Calu3 (cell line): ENCODE data around the gene SLC38A6. TPM values are rescaled to one million over a fixed set of nuclear protein-coding genes. Genes with fewer than 3 reads are reported as not detected.

ENCODE experiments used
- BruUV-seq: library from RNA; stranded (reverse); fragments of 400-500 nt; replicated peaks from 2 replicates; lab custom pipeline; 2021; lab: Mats Ljungman, UMichigan
- CTCF ChIA-PET: fragments of 300-600 bp; sonication (Branson Sonifier 250); formaldehyde crosslinking; loops from one replicate; lab custom pipeline; 2022; ENCODE audit warnings: antibody characterized with exemption; lab: Charles Lee
- DNase-seq: peaks from one replicate; pipeline ENCODE4 v3.0.0; 2022
- H3K27ac Mint-ChIP-seq: one replicate; pipeline ENCODE4 v1.8.0; 2022; ENCODE audit warnings: mixed read lengths; ENCODE audit not compliant: unreplicated experiment
- H3K27me3 Mint-ChIP-seq: one replicate; pipeline ENCODE4 v1.8.0; 2022; ENCODE audit warnings: mixed read lengths; ENCODE audit not compliant: unreplicated experiment
- H3K36me3 Mint-ChIP-seq: one replicate; pipeline ENCODE4 v1.8.0; 2022; ENCODE audit warnings: mild to moderate bottlenecking, moderate library complexity, mixed read lengths; ENCODE audit not compliant: insufficient read depth, unreplicated experiment
- H3K4me1 Mint-ChIP-seq: one replicate; pipeline ENCODE4 v1.8.0; 2022; ENCODE audit warnings: mild to moderate bottlenecking, low read depth, mixed read lengths; ENCODE audit not compliant: unreplicated experiment
- H3K4me3 Mint-ChIP-seq: one replicate; pipeline ENCODE4 v1.8.0; 2022; ENCODE audit warnings: mild to moderate bottlenecking, low read depth, moderate library complexity, mixed read lengths; ENCODE audit not compliant: unreplicated experiment
- H3K9me3 Mint-ChIP-seq: one replicate; pipeline ENCODE4 v1.8.0; 2022; ENCODE audit warnings: low read depth, mixed read lengths; ENCODE audit not compliant: unreplicated experiment
- intact Hi-C: fragments of 100-400 bp; cut with micrococcal nuclease; formaldehyde crosslinking; loops from one replicate; pipeline ENCODE4 v1.10.0; 2022; ENCODE audit not compliant: unreplicated experiment
- total RNA-seq: library from RNA; stranded (reverse); gene quantifications from 2 replicates; pipeline ENCODE4 v1.2.3, GENCODE V29; 2022
- TF ChIP-seq, protein P1 (sequence below): fragments of 200-600 bp; IDR thresholded peaks from one replicate; pipeline ENCODE4 v1.8.0; 2022; ENCODE audit warnings: antibody characterized with exemption; ENCODE audit not compliant: unreplicated experiment

Gene SLC38A6
- total RNA-seq, 1 experiment from 2014 or later = 9.9 TPM

DNA sequence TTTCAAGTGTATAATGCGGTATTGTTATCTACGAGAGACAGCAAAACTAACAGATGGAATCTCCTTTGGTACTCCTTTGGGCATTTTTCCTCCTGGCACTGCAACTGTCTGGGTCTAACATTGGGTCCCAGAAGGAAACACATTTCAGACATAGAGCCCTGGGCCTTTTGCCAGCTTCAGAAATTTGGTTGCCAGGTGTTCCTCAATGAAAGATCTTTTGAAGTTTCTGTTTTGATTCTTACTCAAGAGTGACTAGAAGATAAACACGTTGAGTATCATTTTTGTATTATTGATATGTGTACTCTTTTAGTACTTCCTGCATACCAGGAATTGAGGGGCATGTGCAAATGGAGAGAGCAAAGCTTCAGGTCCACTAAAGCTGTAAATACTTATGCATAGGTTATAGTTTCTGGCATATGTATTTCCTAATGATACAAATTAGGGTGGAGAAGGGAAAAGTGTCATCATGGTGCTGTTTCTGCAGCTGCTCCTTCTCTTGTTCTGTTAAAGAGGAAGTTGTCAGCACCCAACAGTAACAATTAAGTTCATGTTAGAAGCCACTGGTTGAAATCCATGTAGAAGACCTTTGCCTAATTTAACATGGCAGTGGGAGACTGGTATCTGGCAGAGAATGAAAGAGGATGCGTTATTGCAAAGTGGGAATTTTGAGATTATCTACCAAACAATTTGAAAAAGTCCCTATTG is 53.5 kb downstream of the SLC38A6 start:
- Mint-ChIP-seq H3K4me1 (peaks cover 9% of the 10 kb centered on the region), H3K36me3 (no peaks in the 10 kb centered on the region), H3K9me3 (no peaks in the 10 kb centered on the region), H3K27ac (no peak overlapping the region), H3K4me3 (no peak overlapping the region), H3K27me3 (no peaks in the 10 kb centered on the region)
- TF ChIP-seq, protein P1, sequence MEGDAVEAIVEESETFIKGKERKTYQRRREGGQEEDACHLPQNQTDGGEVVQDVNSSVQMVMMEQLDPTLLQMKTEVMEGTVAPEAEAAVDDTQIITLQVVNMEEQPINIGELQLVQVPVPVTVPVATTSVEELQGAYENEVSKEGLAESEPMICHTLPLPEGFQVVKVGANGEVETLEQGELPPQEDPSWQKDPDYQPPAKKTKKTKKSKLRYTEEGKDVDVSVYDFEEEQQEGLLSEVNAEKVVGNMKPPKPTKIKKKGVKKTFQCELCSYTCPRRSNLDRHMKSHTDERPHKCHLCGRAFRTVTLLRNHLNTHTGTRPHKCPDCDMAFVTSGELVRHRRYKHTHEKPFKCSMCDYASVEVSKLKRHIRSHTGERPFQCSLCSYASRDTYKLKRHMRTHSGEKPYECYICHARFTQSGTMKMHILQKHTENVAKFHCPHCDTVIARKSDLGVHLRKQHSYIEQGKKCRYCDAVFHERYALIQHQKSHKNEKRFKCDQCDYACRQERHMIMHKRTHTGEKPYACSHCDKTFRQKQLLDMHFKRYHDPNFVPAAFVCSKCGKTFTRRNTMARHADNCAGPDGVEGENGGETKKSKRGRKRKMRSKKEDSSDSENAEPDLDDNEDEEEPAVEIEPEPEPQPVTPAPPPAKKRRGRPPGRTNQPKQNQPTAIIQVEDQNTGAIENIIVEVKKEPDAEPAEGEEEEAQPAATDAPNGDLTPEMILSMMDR = no peak
- peak; percentile 40 for DNase-seq
- BruUV-seq = no TSS peak
- CTCF ChIA-PET = interaction anchor here (0.6 to 0.9 kb wide), 3 partner anchors 15 to 155 kb away, joined by 3 read pairs; no protein-coding TSS in a partner anchor
- intact Hi-C loops = no loop called here

DNA sequence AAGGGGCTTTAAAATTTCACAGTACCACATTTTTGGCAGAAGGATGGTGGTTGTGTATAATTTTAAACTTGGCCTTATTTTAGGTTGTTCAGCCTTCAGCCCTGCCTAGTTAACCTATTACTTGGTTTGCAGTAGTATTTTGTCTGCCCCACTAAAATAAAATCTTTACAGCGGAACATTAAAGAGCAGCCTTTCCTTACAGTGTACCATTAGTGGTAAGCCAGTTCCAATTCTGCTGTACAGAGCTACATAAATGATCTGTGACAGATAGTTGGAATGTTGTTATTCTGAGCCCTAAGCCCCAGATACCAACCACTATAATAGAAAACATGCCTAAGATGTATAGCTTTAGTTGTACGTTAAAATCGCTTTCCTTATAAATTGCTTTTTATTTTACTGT is 56.2 kb downstream of the SLC38A6 start:
- intact Hi-C loops = no loop called here
- CTCF ChIA-PET = no interaction called here
- H3K36me3 Mint-ChIP-seq = no peaks in the 10 kb centered on the region

DNA sequence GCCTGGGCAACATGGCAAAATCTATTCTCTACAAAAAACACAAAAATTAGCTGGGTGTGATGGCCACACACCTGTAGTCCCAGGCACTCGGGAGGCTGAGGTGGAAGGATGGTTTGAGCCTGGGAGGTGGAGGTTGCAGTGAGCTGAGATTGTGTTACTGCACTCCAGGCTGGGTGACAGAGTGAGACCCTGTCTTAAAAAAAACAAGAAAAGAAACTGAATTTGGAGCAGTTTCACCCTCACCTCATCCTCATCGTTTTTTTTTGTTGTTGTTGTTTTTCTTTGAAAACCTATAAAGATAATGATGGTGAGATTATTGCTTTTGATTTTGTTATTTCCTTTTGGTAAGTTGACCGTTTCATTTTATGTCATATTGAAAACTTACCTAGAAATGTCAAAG is 60.7 kb downstream of the SLC38A6 start:
- H3K27ac Mint-ChIP-seq = no peak overlapping the region
- no peaks in the 10 kb centered on the region for H3K27me3 Mint-ChIP-seq
- no TSS peak for BruUV-seq
- intact Hi-C loops = no loop called here
- no peaks in the 10 kb centered on the region for H3K4me1 Mint-ChIP-seq
- no peaks in the 10 kb centered on the region for H3K9me3 Mint-ChIP-seq
- DNase-seq = no peak
- no peak overlapping the region for H3K4me3 Mint-ChIP-seq
- H3K36me3 Mint-ChIP-seq = no peaks in the 10 kb centered on the region
- TF ChIP-seq, protein P1 = no peak
- CTCF ChIA-PET = no interaction called here

More for the DNA sequence above, 56.2 kb downstream of the SLC38A6 start:
- Mint-ChIP-seq H3K9me3 (no peaks in the 10 kb centered on the region), H3K4me1 (peaks cover 9% of the 10 kb centered on the region), H3K27me3 (no peaks in the 10 kb centered on the region), H3K4me3 (no peak overlapping the region), H3K27ac (no peak overlapping the region)
- BruUV-seq = no TSS peak
- no peak for DNase-seq
- TF ChIP-seq, protein P1 = no peak

DNA sequence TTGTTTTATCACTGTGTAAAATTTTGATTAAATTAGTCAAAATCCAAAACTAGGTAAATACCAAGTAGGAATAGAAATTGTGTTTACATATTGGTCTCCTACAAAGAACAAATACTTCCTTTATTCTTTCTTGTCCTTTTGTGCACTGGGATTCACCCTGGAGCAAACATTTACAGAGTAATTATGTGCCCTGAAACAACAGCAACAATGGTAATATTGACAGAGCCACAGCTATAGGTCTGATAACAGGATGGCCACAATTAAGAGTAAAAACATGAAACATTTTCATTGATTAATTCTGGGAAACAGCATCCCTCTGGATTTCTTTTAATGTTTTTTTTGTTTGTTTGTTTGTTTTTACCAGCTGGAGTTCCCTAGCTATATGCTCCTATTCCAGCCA is 61.2 kb downstream of the SLC38A6 start:
- Mint-ChIP-seq H3K36me3 (no peaks in the 10 kb centered on the region), H3K4me3 (no peak overlapping the region), H3K9me3 (no peaks in the 10 kb centered on the region), H3K27ac (no peak overlapping the region), H3K27me3 (no peaks in the 10 kb centered on the region), H3K4me1 (no peaks in the 10 kb centered on the region)
- no TSS peak for BruUV-seq
- CTCF ChIA-PET = no interaction called here
- TF ChIP-seq, protein P1 = no peak
- intact Hi-C loops = no loop called here
- DNase-seq = no peak
